NCI-H187 (cell line): ENCODE data around the gene GSS.

Source experiments
- DNase-seq, 2 experiments: peaks; one replicate each; lab custom pipeline; 2025; lab: John Stamatoyannopoulos, UW

The GSS gene

GRCh38 chr20:34955231-34956040 is at the start of gene GSS, which contains the start of gene MYH7B:
Gene GSS (minus strand): TSS chr20:34955806. CDS start chr20:34951852, 3,954 bp downstream.
Gene MYH7B (plus strand): TSS chr20:34955868. CDS start chr20:34978006, 22,138 bp downstream.
- peak; percentile 90 for DNase-seq

- no peak for DNase-seq
Observed at GRCh38 chr20:35004749-35005462, 49.3 kb upstream of the GSS start.

GRCh38 chr20:35004051-35004725 is 48.6 kb upstream of the GSS start:
- DNase-seq: no peak

- DNase-seq: no peak
Observed at GRCh38 chr20:35003211-35004031, 47.8 kb upstream of the GSS start.

- DNase-seq: no peak
Observed at GRCh38 chr20:35002426-35003210, 47.0 kb upstream of the GSS start.

GRCh38 chr20:35001596-35002362 is 46.2 kb upstream of the GSS start:
- no peak for DNase-seq

- no peak for DNase-seq
Observed at GRCh38 chr20:35000922-35001595, 45.5 kb upstream of the GSS start.

- DNase-seq: no peak
Observed at GRCh38 chr20:35000311-35000921, 44.8 kb upstream of the GSS start.

GRCh38 chr20:34999782-35000181 is 44.2 kb upstream of the GSS start:
- DNase-seq: no peak

- DNase-seq: no peak
Observed at GRCh38 chr20:34999021-34999451, 43.4 kb upstream of the GSS start.

GRCh38 chr20:34998331-34998950 is 42.8 kb upstream of the GSS start:
- DNase-seq: no peak

- DNase-seq: no peak
Observed at GRCh38 chr20:34997774-34998173, 42.2 kb upstream of the GSS start.

GRCh38 chr20:34997131-34997561 is 41.5 kb upstream of the GSS start:
- DNase-seq: no peak

- no peak for DNase-seq
Observed at GRCh38 chr20:34996243-34997028, 40.8 kb upstream of the GSS start.

GRCh38 chr20:34995696-34996095 is 40.1 kb upstream of the GSS start:
- no peak for DNase-seq

GRCh38 chr20:34995192-34995591 is 39.6 kb upstream of the GSS start:
- no peak for DNase-seq

- DNase-seq: no peak
Observed at GRCh38 chr20:34994509-34995131, 39.0 kb upstream of the GSS start.
